ENCODE results near the gene PFKP.
"Not testable (repeated sequence)": the region's sequence is repeated elsewhere in the genome, so short reads cannot be mapped to it uniquely, and the experiment has no call there.

The PFKP gene

GRCh38 chr10:3166496-3167290 is 99.3 kb downstream of the PFKP start:
- Mint-ChIP-seq H3K9me3 (no peaks in the 10 kb centered on the region), H3K27me3 (no peaks in the 10 kb centered on the region)

GRCh38 chr10:3167611-3168330 is 100.4 kb downstream of the PFKP start:
- H3K4me1 Mint-ChIP-seq (ENCODE audit: low read depth) = peaks cover 29% of the 10 kb centered on the region
- no peak overlapping the region for H3K27ac Mint-ChIP-seq
- H3K9me3 Mint-ChIP-seq = no peaks in the 10 kb centered on the region
- no peak for DNase-seq
- no peaks in the 10 kb centered on the region for H3K27me3 Mint-ChIP-seq
- H3K36me3 Mint-ChIP-seq (ENCODE audit: low read depth) = peaks cover 88% of the 10 kb centered on the region
- no peak overlapping the region for H3K4me3 Mint-ChIP-seq

More at GRCh38 chr10:3166496-3167290, 99.3 kb downstream of the PFKP start:
- Mint-ChIP-seq H3K27ac (no peak overlapping the region), H3K4me1 (ENCODE audit: low read depth) (peaks cover 28% of the 10 kb centered on the region), H3K36me3 (ENCODE audit: low read depth) (peaks cover 92% of the 10 kb centered on the region), H3K4me3 (no peak overlapping the region)
- DNase-seq = no peak

GRCh38 chr10:3169271-3169670 is 101.9 kb downstream of the PFKP start:
- Mint-ChIP-seq H3K9me3 (peaks cover 2% of the 10 kb centered on the region), H3K27ac (no peak overlapping the region), H3K4me3 (no peak overlapping the region), H3K27me3 (no peaks in the 10 kb centered on the region), H3K36me3 (ENCODE audit: low read depth) (peaks cover 74% of the 10 kb centered on the region), H3K4me1 (ENCODE audit: low read depth) (peaks cover 36% of the 10 kb centered on the region)
- no peak for DNase-seq

DNA sequence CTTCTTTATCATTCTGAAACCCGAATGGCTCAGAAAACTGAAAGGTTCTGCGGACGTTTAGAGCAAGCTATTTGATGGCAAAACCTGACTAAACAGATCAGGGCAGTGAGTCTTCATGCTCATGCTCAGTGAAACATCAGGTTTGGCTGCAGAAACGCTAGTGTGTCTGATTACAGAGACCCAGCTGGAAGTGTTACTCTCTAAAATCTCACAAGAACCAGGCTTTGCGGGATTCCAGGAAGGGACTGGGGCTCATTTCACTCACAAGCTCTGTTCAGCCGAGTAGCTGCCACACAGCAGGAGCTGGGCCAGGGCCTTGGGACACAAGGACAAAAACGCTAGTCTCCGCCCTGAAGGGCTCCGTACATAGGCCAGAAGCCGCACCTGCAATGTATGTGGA is 102.3 kb downstream of the PFKP start:
- Mint-ChIP-seq H3K9me3 (peaks cover 2% of the 10 kb centered on the region), H3K4me1 (ENCODE audit: low read depth) (peaks cover 36% of the 10 kb centered on the region), H3K27me3 (no peaks in the 10 kb centered on the region), H3K27ac (no peak overlapping the region), H3K36me3 (ENCODE audit: low read depth) (peaks cover 70% of the 10 kb centered on the region), H3K4me3 (no peak overlapping the region)
- no peak for DNase-seq

GRCh38 chr10:3171488-3171887 is 104.1 kb downstream of the PFKP start:
- DNase-seq, H3K27me3 Mint-ChIP-seq, H3K9me3 Mint-ChIP-seq: not testable (repeated sequence)
- Mint-ChIP-seq H3K4me3 (peak overlapping the region; percentile 89), H3K27ac (peak overlapping the region; percentile 97), H3K4me1 (ENCODE audit: low read depth) (peaks cover 36% of the 10 kb centered on the region), H3K36me3 (ENCODE audit: low read depth) (peaks cover 52% of the 10 kb centered on the region)

DNA sequence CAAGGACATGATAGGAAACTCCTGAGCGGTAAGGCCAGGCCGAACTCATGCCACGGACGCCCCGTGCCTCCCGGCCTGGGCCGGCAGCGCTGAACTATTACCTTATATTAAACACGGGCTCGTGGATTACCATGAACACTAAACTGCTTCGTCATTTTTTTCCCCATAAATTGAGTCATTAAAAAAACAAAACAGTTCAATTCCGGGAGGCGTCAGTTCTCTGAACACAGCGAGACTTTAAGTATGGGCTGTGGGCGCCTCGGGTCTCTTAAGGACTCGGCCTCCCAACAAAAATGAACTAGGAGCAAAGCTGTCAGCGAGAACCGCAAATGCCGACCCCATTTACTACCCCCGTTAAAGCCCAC is 104.7 kb downstream of the PFKP start:
- Mint-ChIP-seq H3K36me3 (ENCODE audit: low read depth) (peaks cover 46% of the 10 kb centered on the region), H3K27ac (peak overlapping the region; percentile 97), H3K9me3 (peaks cover 2% of the 10 kb centered on the region), H3K4me1 (ENCODE audit: low read depth) (peaks cover 36% of the 10 kb centered on the region), H3K4me3 (peak overlapping the region; percentile 89), H3K27me3 (no peaks in the 10 kb centered on the region)
- DNase-seq = no peak

DNA sequence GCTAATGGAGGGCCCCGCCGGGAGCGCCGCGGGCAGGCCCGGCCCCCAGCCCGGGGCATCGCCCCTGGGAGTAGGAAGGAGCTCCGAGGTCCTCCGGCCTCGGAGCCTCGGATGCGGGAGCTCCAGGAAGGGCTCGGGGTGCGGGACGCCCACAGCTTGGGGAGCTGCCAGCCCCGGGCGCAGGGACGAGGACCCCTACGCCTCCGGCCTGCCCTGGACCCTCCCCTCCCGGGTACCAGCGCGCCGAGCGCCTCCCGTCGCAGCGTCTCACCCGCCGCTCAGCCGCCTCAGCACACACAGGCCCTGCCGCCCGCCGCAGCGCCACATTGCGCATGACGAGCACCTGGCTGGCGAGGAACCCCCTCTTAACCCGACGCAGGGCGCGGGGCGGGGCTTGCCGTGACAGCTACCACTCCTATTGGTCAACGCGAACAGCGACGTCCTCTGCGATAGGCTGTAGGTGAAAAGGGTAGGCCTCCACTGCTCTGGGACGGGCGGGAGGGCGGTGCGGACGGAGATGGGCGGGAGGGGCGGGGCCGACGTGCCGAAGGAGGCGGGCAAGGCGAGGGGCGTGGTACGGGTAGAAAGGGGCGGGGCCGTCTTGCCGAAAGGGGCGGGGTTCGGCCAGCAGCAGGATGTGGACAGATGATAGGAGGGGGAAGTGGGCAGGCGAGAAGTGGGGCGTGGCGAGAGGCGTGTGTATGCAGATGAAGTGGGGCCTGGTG is 105.3 kb downstream of the PFKP start, which contains the start of gene PITRM1:
TSS of gene PITRM1 (minus strand) at position 337 of the 725 bp plus-strand sequence. CDS start at position 327, 10 bp downstream.
- Mint-ChIP-seq H3K27me3 (no peaks in the 10 kb centered on the region), H3K9me3 (peaks cover 2% of the 10 kb centered on the region), H3K4me1 (ENCODE audit: low read depth) (peaks cover 36% of the 10 kb centered on the region), H3K4me3 (peak within 1 kb of the TSS; percentile 89), H3K27ac (peak within 1 kb of the TSS; percentile 97), H3K36me3 (ENCODE audit: low read depth) (peaks cover 42% of the 10 kb centered on the region)
- peak; percentile 98 for DNase-seq

DNA sequence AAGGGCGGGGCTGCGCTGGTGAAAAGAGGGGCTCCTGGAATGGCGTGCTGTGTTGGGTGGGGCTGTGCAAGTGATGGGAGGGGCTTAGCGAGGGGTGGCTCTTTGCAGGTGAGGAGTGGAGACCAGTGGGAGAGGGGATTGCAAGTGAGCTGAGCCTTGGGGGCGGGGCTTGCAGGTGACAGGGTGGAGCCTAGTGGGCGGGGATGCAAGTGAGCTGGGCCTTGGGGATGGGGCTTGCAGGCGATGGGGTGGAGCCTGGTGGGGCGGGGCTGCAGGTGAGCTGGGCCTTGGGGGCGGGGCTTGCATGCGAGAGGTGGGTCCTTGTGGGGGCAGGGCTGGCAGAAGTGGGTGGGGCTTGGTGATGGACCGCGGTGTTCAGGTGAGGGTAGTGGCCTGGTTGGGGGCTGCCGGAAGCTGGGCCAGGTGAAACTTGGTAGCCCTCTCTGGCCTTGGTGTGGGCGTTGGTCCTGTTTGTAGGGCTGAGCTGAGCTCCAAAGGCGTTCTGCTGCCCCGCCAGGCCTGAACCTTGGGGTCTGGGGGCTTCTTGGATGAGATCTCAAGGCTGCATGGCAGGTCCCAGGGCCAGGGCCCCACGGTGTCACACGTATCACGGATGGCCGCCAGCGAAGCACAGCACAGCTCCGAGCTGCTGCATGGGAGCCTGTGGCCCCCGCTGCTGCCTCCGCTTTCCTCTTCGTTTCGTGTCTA is 106.0 kb downstream of the PFKP start:
- Mint-ChIP-seq H3K4me3 (peak overlapping the region; percentile 77), H3K36me3 (ENCODE audit: low read depth) (peaks cover 34% of the 10 kb centered on the region)

GRCh38 chr10:3178042-3178441 is 110.7 kb downstream of the PFKP start:
- Mint-ChIP-seq H3K4me3 (no peak overlapping the region), H3K4me1 (ENCODE audit: low read depth) (peaks cover 4% of the 10 kb centered on the region), H3K27ac (no peak overlapping the region), H3K9me3 (peaks cover under 1% of the 10 kb centered on the region), H3K36me3 (ENCODE audit: low read depth) (no peaks in the 10 kb centered on the region), H3K27me3 (peaks cover 14% of the 10 kb centered on the region)
- DNase-seq = no peak

More for the DNA sequence above, 106.0 kb downstream of the PFKP start:
- DNase-seq = no peak
- Mint-ChIP-seq H3K4me1 (ENCODE audit: low read depth) (peaks cover 35% of the 10 kb centered on the region), H3K27me3 (no peaks in the 10 kb centered on the region), H3K27ac (peak overlapping the region; percentile 93), H3K9me3 (peaks cover 2% of the 10 kb centered on the region)

DNA sequence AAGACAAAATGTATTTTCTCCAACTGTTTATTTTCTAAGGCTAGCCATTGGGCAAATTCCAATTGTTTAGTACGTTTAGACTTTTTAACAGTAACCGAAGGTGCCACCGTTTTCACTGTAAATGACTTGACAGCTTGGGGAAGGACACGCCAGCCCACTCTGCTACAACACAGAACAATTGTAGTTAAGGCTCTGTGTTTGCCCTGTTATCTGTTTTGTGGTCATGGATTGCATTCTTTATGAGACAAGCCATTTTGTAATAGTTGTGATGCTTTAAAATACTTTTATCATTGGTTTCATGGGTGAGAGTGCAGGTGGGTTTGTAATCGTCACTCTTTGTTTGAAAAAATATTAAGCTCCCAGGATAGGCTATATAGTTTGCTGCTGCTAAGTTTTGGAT is 111.8 kb downstream of the PFKP start:
- H3K4me1 Mint-ChIP-seq (ENCODE audit: low read depth) = no peaks in the 10 kb centered on the region
- no peaks in the 10 kb centered on the region for H3K9me3 Mint-ChIP-seq
- no peak overlapping the region for H3K4me3 Mint-ChIP-seq
- DNase-seq = no peak
- no peak overlapping the region for H3K27ac Mint-ChIP-seq
- no peaks in the 10 kb centered on the region for H3K36me3 Mint-ChIP-seq (ENCODE audit: low read depth)
- peaks cover 21% of the 10 kb centered on the region for H3K27me3 Mint-ChIP-seq

DNA sequence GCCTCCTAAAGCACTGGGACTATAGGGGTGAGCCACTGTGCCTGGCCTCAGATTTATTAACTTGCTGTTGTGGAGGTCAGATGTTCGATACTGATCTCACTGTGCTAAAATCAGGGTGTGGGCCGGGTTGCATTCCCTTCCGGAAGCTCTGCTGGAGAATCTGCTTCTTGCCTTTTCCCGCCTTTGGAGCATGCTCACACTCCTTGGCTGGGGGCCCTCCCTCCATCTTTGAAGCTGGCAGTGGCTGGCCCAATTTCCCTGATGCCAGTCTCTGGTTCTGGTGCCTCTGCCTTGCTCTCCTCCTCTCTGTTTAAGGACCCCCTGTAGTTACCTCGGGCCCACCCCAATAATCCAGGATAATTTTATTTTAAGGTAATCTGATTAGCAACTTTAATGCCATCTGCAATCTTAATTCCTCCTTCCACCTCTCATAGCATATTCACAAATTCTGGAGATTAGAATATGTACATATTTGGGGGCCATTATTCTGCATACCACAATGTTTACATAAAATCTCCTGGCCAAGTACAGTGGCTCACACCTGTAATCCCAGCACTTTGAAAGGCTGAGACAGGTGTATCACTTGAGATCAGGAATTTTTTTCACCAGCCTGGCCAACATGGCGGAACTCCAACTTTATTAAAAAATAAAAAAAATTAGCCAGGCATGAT is 113.1 kb downstream of the PFKP start:
- no peaks in the 10 kb centered on the region for H3K36me3 Mint-ChIP-seq (ENCODE audit: low read depth)
- H3K27me3 Mint-ChIP-seq = peaks cover 26% of the 10 kb centered on the region

DNA sequence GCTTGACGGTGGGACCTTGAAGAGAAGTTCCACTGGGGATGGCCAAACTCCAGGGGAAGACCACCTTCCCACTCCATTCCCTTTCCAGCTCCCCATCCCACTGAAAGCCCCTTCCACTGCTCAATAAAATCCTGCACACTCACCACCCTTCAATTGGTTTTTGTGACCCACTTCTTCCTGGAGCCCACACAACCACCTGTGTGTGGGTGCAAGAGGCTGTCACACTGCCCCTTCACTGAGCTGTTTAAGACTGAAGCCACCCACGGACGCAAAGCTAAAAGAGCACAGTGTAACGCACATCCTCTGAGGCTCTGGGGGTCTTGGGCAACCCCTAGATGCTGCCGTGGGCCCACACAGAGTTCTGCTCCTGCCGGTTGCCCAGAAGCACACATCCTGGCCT is 118.0 kb downstream of the PFKP start:
- no peaks in the 10 kb centered on the region for H3K36me3 Mint-ChIP-seq (ENCODE audit: low read depth)
- peak overlapping the region; percentile 26 for H3K27ac Mint-ChIP-seq
- peaks cover 22% of the 10 kb centered on the region for H3K4me1 Mint-ChIP-seq (ENCODE audit: low read depth)
- H3K9me3 Mint-ChIP-seq = no peaks in the 10 kb centered on the region
- no peak for DNase-seq
- peaks cover 38% of the 10 kb centered on the region for H3K27me3 Mint-ChIP-seq
- no peak overlapping the region for H3K4me3 Mint-ChIP-seq

More for the DNA sequence above, 113.1 kb downstream of the PFKP start:
- DNase-seq = no peak
- Mint-ChIP-seq H3K27ac (no peak overlapping the region), H3K4me3 (no peak overlapping the region), H3K4me1 (ENCODE audit: low read depth) (peaks cover 6% of the 10 kb centered on the region), H3K9me3 (no peaks in the 10 kb centered on the region)

- H3K27me3 Mint-ChIP-seq = peaks cover 38% of the 10 kb centered on the region
- no peak for DNase-seq
- H3K9me3 Mint-ChIP-seq = no peaks in the 10 kb centered on the region
- peak overlapping the region; percentile 69 for H3K27ac Mint-ChIP-seq
- H3K4me1 Mint-ChIP-seq (ENCODE audit: low read depth) = peaks cover 22% of the 10 kb centered on the region
- H3K4me3 Mint-ChIP-seq = peak overlapping the region; percentile 15
- no peaks in the 10 kb centered on the region for H3K36me3 Mint-ChIP-seq (ENCODE audit: low read depth)
Measured at GRCh38 chr10:3186368-3186767, 119.0 kb downstream of the PFKP start.

All from activated T-cell treated with anti-CD3 and anti-CD28 coated beads, Interleukin-2, amount 50 U/mL, for 24 hours (primary cell).